Activated gamma-delta T cell treated with Interleukin-2 at 50 U/mL for 16 hours (primary cell): ENCODE measurements around the gene TTC3.

ENCODE experiments used
- DNase-seq: peaks from one replicate; pipeline ENCODE4 v3.0.0-alpha.2; 2020

The TTC3 gene

GRCh38 chr21:37153935-37154350 lies 80.9 kb downstream of the TTC3 start:
- DNase-seq = no peak

GRCh38 chr21:37155186-37155585 lies 82.1 kb downstream of the TTC3 start:
- DNase-seq = no peak

DNA sequence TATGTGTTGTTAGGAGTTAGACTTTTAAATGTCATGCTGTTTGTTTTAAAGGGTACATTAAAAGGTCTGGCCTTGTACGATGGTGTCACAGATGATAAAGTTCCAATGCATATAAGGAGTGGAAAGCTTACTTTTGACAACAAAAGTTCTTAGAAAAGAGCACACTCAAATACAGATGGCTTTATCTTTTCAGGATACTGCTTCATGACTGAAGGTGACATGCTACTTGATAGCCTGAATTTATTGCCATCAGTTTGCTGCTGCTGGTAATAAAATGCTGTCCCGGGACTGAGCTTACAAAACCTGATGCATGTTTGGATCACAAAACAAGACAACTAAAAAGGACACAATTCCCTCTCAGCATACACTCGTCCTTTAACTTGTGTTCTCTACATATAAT lies 84.9 kb downstream of the TTC3 start:
- DNase-seq = no peak

GRCh38 chr21:37159053-37159776 lies 86.2 kb downstream of the TTC3 start:
- no peak for DNase-seq

- DNase-seq = no peak
Observed at GRCh38 chr21:37159949-37160348, 86.9 kb downstream of the TTC3 start.

- no peak for DNase-seq
Observed at GRCh38 chr21:37164742-37165141, 91.7 kb downstream of the TTC3 start.

DNA sequence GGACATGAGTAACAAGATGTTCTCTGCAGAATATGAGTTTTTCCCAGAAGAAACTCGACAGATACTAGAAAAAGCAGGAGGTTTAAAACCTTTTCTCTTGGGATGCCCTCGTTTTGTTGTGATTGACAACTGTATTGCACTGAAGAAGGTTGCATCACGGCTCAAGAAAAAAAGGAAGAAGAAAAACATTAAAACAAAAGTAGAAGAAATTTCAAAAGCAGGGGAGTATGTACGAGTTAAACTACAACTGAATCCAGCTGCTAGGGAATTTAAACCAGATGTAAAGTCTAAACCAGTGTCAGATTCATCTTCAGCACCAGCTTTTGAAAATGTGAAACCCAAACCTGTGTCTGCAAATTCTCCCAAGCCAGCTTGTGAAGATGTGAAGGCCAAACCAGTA lies 92.5 kb downstream of the TTC3 start:
- DNase-seq = no peak

GRCh38 chr21:37166733-37167132 lies 93.7 kb downstream of the TTC3 start:
- DNase-seq = no peak

DNA sequence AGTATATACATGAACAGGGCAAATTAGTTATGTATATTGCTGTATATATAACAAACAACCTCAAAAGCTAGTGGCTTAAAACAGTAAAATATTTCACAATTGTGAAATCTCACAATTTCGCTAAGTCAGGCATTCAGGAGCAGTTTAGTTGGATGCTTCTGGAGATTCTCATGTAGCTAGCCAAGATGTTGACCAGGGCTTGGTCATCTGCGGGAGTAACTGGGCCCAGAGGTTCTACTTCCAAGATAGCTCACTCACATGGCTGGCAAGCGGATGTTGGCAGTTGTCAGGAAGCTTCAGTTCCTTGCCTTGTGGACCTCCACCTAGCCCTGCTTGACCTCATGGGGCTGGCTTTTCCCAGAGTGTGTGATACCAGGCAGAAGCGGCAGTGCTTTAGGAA lies 95.6 kb downstream of the TTC3 start:
- DNase-seq = no peak

DNA sequence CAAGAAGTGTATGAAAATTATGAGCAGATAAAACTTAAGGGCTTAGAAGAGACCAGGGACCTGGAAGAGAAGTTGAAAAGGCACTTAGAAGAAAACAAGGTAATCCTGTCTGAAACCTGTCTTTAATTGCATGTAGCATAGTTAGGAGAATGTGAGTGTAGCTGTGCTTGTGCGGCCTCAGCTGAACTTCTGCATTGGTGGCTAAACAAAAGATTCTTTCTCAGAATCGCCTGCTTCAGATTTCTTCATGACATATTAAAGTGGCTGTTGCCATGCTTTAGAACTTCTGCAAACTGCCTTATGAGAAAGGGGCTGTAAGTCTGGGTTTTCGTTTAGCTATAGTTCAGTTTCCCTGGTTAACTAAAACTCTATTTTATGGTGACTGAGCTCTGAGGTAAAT lies 99.6 kb downstream of the TTC3 start:
- no peak for DNase-seq

- no peak for DNase-seq
Observed at GRCh38 chr21:37176716-37177115, 103.7 kb downstream of the TTC3 start.

DNA sequence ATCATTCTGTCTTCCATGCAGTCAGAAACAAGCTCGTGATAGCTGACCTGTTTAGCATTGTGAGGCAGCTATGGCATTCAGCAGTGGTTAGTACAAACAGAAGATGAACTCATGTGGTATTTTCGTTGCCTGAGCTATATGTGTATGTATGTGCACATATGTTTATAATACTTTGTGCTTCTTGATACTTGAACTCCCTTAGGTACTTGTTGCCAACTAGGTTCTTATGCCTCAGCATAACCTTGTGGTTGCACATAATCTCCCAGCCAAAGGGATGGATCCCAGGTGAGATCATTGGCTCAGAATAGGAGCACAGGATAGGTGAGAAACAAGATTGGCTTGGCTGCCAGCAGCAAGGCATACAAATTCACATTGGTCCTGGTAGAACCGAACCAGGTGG lies 108.0 kb downstream of the TTC3 start:
- DNase-seq = no peak

DNA sequence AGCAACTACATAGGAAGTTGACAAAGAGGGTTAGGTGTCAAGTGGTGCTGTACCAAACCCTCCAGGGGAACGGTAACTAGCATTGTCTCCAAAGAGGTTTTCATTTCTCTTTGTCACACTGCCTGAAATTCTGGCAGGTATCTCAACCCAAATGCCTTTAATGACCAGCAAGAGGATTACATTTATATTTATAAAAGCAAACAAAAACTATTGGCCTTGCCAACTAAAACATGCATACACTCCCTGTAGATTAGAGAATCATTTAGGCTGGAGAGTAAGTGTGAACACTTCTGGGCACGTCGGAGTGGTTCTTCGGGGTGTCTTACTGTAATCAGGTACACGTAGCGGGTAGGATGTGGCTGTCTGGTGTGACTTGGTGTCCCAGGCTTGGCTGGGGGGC lies 109.2 kb downstream of the TTC3 start:
- no peak for DNase-seq

DNA sequence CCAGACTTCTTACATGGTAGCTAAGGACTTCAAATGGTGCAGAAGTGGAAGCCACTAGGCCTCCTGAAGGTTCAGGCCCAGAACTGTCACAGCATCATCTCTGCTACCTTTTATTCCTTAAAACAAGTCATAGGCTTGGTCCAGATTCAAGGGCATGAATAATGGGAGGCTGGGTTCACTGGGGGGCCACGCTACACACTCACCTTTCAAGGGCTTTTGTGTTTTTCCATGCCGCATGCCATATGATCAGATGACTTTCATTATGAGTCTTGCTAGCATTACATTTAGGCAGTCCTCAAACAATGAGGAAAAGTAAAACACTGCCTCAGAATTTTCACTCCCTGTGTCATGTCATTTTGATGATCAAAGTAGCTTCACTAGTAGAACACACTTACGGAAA lies 110.7 kb downstream of the TTC3 start:
- DNase-seq = no peak

- DNase-seq = no peak
Observed at GRCh38 chr21:37184784-37185593, 111.9 kb downstream of the TTC3 start.

DNA sequence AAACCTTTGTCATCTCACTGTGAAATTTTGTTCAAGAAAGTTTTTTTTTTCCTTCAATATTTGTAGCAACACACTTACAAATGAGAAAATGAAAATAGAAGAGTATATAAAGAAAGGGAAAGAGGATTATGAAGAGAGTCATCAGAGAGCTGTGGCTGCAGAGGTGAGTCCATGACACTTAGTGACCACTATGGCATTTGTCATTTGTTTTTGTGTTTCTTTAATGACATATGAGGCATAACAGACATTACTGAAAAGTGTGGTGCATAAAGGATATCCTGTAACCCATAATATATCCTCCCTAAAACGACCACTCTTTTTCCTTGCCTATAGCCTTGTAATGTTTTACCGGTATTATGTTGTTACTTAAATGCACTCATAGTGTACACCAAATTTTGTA lies 113.9 kb downstream of the TTC3 start:
- DNase-seq = no peak

DNA sequence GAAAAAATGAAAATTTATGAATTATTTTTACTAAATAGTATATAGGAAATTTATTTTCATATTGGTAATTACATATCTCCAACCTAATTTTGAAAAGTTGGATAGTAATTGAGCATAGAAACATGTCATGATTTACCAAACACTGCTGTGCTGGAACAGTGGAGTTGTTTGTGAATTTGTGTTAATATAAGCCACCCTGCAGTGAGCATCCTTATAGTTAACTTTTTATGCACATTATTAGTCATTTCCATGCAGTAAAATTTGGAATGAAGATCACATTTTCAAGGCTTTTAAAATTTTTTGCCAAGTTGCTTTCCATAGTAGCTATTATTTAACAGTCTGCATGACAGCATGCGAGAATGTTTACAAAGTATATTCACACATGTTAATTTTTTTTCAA lies 115.8 kb downstream of the TTC3 start:
- no peak for DNase-seq

- DNase-seq = no peak
Observed at GRCh38 chr21:37192019-37192418, 119.0 kb downstream of the TTC3 start.

DNA sequence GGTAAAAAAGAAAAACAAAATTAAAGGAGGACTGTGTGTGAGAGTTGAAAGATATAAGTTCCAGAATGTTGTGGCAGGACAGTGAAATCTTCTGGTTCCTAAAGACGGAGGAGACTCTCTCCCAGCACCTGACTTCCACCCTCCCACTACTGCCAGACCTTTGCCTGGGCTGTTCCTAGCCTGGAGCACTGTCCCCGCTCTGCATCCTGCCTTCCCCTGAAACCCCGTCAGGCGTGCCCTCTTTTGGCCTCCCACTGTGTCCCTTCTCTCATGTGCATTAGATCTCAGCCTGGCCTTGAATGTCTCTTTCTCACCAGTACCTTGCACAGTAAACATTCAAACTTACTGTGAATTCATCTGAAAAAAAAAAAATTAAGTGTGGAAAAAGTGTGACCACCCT lies 120.0 kb downstream of the TTC3 start:
- DNase-seq = no peak

DNA sequence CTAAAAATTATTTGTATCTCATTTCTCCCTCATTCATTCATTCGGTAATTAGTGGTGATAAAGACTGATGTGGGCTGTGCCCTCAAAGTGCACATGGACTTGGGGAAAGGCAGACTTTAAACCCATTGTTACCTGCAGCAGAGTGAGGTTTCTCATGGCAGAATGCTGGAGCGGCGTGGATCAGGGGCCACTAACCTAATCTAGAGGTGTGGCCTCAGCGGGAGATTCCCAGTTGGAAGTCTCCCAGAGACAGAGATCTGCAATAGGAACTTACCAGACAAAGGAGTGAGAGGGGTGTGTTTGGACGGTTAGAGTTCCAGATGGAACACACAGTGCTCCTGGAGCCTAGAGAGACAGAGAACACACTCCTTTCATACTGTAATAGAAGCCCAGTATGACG lies 120.6 kb downstream of the TTC3 start:
- no peak for DNase-seq

DNA sequence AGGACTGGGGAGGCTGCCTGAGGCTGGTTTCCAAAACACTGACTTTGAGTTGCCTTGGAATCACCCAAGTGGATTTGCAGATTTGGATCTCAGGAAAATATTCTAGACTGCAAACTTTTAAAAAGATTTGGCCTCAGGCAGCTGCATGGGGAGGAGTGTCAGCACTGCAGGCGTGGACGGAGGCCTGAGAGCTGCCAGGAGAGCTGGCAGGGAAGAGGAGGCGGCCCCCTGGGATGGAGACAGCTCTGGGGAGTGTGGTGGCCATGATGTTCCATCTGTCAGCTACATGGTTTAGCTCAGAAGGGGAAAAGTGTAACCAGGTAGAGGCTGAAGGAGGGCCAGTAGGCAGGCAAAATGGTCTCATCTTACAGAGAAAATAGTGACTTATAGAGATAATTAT lies 122.0 kb downstream of the TTC3 start:
- no peak for DNase-seq

- no peak for DNase-seq
Observed at GRCh38 chr21:37195610-37196009, 122.6 kb downstream of the TTC3 start.

- DNase-seq = no peak
Observed at GRCh38 chr21:37196847-37197246, 123.8 kb downstream of the TTC3 start.

- DNase-seq = no peak
Observed at GRCh38 chr21:37197746-37198145, 124.7 kb downstream of the TTC3 start.
